DMS153 treated with DMSO at 0.1 percent for 48 hours (cell line): ENCODE measurements around the gene ASNSD1.
"Not testable (repeated sequence)": the region's sequence is repeated elsewhere in the genome, so short reads cannot be mapped to it uniquely, and the experiment has no call there.

ENCODE experiments used
- DNase-seq: peaks from one replicate; lab custom pipeline; 2025; ENCODE audit not compliant: unreplicated experiment; lab: John Stamatoyannopoulos, UW

Gene ASNSD1

DNA sequence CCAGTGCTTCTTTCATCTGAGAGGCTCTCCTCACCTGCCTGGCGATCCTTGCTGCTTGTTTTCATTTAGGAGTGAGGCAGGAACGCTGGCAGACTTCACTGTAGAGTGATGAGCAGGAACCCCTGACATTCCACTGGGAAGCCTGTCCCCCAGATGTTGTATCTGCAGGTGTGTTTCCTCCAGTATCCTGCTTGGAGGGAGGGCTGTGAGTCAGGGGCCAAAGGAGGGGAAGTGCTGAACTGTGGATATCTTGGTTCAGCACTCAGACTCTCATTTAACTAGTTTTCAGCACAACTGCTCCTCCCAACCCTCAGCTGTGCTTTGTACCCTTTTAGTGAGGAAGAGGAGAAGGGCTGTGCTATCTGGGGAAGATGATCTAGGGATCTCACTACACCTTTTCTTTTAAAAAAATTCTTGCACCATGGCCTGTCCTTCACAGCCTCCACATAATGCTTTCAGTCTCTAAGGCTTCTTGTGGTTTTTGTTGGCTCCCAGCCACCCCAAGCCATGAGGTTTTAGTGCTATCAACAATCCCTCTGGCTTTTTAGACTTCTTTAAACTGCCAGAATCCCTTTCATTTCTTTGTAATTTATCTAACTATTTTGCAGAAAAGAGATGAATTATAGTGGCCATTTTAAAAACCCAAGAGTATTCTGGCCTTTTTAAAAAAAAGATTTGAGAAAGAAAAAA, 24.4 kb downstream of the ASNSD1 start:
- no peak for DNase-seq

GRCh38 chr2:189687796-189688195, 26.5 kb downstream of the ASNSD1 start:
- not testable (repeated sequence) for DNase-seq

DNA sequence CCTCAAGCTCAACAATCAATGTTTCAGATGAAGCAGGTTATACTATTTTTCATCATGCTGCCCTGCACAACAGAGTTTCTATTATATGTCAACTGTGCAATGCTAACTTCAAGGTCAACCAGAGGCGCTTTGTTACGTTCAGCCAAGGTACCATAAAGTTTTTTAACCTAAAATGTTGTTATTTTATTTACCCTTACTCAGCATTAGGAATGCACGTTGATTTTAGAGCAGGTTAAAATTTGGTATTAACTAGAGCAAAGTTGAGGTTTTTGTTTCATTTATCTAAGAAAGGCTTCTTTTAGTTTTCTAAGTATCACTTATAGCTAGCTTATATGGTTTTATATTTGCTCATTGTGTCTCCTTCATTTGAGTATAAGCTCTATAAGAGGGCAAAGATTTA, 35.0 kb downstream of the ASNSD1 start:
- no peak for DNase-seq

DNA sequence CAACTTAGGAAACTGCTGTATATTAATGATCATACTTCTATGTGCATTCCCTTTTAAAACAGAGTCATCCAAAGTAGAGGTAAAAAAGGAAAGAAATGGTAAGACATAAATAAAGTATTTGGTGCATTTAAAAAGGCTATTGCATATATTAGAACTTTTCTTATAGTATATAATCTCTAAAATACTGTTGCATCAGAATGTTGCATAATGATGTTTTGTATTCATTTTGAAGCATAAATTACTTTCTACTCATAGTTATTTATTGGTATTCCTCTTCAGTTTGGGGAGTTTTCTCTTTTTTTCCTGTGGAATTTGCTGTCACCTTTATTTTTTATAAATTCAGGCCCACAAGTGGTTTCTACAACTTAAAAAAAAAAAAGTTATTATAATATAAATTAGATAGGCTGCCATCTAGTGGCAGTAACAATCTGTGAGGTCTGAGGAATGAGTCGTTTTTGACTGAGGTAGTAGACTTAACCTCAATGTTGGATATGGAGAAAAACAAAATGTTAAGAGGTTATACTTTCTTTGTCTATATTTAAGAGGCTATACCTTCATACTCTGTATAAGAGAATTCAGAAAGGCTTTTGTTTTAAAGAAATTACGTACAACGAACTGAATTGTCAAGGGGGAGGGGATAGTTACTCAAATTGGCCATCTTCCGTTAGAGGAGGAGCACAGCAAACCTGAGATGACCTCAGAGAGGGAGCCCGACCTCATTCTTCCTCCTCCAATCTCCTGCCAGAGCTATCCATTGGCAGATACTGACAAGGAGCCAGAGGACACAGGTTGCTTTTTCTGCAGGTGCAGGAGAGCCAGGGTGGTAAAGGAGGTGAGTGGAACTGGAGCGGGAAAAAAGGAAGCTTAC, 37.0 kb downstream of the ASNSD1 start:
- DNase-seq: peak; percentile 37

DNA sequence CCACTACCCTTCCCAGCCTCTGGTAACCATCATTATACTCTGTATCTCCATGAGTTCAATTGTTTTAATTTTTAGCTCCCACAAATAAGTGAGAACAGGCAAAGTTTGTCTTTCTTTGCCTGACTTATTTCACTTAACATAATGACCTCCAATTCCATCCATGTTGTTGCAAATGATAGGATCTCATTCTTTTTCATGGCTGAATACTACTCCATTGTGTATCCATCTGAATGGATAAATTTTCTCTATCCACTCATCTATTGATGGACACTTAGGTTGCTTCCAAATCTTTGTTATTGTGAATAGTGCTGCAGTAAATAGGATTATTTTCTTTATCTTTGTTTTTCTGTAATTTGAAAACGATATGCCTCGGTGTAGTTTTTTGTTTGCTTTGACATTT, 39.4 kb downstream of the ASNSD1 start:
- DNase-seq: no peak

DNA sequence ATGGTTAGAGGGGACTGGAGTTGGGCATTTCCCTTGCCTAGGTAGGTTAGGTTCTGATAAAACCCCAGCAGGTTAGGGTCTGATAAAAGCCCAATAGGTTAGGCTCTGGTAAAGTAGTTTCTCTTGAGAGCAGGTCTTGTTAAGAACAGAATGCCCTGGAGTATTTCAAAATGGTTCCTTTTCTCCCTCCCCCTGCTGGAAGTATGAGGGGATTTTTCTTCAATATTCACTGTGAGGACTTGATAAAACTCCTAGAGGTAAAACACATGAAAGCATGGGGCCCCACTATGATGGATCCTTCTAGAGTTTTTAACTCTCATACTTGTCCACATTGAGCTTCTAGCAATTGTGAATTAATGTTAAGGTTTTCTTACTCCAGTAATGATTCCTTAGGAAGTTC, 40.8 kb downstream of the ASNSD1 start:
- DNase-seq: no peak

DNA sequence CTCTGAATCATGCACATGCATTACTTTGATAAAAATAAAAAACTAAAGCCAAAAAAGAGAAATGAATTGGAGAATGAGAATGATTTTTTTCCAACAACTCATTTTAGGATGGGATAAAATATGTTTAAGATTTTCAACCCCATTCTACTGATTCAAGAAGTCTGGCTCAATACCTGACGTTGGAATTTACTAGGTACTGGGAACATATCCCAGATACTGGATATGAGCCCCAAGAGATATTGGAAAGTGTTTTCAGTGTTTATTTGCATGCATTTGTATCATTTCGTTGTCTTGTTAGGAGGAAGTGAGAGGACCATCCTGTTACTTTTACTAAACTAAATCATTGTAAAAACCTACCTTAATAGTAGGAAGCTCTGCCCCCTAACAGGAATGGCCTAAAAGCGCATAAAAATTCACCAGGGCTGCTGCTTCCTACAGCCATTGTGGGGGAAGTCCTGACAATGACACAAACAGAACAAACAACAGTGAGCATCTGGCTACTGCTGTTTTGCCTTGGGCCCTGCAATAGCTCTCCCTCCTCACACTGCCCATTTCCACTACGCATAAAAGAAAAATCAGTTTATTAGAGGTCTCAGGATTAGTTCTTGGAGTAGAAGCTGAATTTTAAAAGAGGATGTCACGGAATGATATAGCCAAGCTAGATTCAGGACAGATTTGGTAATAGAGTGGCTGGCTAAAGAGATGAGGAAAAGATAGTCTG, 48.4 kb downstream of the ASNSD1 start:
- DNase-seq: no peak

DNA sequence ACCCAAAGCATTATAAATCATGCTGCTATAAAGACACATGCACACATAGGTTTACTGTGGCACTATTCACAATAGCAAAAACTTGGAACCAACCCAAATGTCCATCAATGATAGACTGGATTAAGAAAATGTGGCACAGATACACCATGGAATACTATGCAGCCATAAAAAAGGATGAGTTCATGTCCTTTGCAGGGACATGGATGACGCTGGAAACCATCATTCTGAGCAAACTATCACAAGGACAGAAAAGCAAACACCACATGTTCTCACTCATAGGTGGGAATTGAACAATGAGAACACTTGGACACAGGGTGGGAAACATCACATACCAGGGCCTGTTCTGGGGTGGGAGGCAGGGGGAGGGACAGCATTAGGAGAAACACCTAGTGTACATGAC, 56.3 kb downstream of the ASNSD1 start:
- DNase-seq: not testable (repeated sequence)

DNA sequence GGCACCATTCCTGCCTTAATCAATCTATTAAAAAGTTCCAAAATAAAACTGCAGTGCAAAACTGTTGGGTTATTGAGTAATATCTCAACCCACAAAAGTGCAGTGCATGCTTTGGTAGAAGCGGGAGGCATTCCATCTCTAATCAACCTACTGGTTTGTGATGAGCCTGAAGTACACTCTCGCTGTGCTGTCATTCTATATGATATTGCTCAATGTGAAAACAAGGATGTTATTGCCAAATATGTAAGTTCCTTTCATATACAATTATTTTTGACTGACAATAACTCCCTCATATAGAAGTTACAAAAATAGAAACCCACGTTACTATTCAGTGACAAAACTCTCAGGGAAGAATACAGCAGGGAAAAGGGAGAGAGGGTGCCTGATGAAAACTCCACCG, 58.3 kb downstream of the ASNSD1 start:
- DNase-seq: no peak
